Measurements from ENCODE around the gene PLA2G4A. TPM values are rescaled to one million over a fixed set of nuclear protein-coding genes. Genes with fewer than 3 reads are reported as not detected.

The PLA2G4A gene
- total RNA-seq, 4 donors from 2014 or later = 11.0 to 13.8 (median 11.6) TPM

DNA sequence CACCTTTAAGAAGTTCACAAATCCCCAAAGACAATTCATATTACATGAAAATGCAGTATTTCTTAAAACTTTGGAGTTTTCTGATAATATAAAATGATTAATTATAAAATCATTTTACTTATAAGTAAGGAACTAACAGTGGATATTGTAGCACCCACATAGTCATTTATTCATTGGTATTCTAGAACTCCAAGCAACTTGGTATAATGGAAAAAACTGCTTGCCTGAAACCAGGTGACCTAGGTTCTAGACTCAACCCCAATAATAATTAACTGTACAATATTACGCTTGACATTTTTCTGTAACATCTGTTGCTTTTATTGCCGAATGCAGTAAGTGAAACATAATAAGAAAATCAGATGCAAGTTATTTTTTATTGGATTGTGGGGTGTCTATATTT lies 2.4 kb downstream of the PLA2G4A start:
- no peaks in the 10 kb centered on the region for H3K27me3 ChIP-seq
- DNase-seq (ENCODE audit: low spot score in 2 of 2) = no peak
- WGBS = 91% methylated on average over 2 of the region's 2 CpGs
- peaks cover 8% of the 10 kb centered on the region for H3K4me1 ChIP-seq
- no peaks in the 10 kb centered on the region for H3K36me3 ChIP-seq
- H3K9me3 ChIP-seq = no peaks in the 10 kb centered on the region
- TF ChIP-seq EP300 (IDR thresholded peaks at IDR 0.05) (no peak), POLR2AphosphoS5 (IDR thresholded peaks at IDR 0.05) (no peak), POLR2A (IDR thresholded peaks at IDR 0.05) (no peak)
- TF ChIP-seq, protein P1, sequence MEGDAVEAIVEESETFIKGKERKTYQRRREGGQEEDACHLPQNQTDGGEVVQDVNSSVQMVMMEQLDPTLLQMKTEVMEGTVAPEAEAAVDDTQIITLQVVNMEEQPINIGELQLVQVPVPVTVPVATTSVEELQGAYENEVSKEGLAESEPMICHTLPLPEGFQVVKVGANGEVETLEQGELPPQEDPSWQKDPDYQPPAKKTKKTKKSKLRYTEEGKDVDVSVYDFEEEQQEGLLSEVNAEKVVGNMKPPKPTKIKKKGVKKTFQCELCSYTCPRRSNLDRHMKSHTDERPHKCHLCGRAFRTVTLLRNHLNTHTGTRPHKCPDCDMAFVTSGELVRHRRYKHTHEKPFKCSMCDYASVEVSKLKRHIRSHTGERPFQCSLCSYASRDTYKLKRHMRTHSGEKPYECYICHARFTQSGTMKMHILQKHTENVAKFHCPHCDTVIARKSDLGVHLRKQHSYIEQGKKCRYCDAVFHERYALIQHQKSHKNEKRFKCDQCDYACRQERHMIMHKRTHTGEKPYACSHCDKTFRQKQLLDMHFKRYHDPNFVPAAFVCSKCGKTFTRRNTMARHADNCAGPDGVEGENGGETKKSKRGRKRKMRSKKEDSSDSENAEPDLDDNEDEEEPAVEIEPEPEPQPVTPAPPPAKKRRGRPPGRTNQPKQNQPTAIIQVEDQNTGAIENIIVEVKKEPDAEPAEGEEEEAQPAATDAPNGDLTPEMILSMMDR (IDR thresholded peaks at IDR 0.05) = no peak
- no peak overlapping the region for H3K4me3 ChIP-seq
- no peak overlapping the region for H3K27ac ChIP-seq

DNA sequence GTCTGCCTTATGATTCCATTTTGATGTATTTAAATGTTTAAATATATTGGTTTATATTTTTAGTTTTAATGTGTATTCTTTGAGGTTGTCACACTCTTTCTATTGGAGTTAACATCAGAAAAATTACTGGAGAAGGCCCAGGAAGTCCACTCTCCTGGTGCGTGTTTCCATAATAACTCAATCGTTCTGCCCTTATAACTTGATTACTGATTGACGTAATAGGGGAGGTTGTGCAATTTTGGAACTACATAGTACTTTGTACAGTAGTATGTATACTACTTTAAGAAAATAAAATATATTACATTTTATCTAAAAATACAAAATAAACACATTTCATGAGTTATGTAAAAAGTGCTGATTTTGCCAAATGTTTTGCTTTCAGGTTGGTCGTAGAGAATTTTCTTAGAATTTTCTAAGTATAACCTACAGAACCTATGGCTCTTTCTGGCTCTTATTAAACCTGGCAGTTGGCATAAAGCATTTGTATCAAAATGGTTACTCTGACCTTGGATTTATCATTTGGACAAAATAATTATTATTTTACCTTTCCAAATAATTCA lies 5.7 kb downstream of the PLA2G4A start:
- DNase-seq (ENCODE audit: low spot score in 2 of 2) = no peak
- TF ChIP-seq, protein P1 (IDR thresholded peaks at IDR 0.05) = no peak
- TF ChIP-seq EP300 (IDR thresholded peaks at IDR 0.05) = no peak
- no peak for TF ChIP-seq POLR2AphosphoS5 (IDR thresholded peaks at IDR 0.05)
- TF ChIP-seq POLR2A (IDR thresholded peaks at IDR 0.05) = no peak
- no peak overlapping the region for H3K27ac ChIP-seq
- peaks cover 23% of the 10 kb centered on the region for H3K4me1 ChIP-seq
- H3K4me3 ChIP-seq = no peak overlapping the region
- 83% methylated on average over 4 of the region's 4 CpGs for WGBS
- no peaks in the 10 kb centered on the region for H3K36me3 ChIP-seq
- H3K27me3 ChIP-seq = no peaks in the 10 kb centered on the region
- no peaks in the 10 kb centered on the region for H3K9me3 ChIP-seq

DNA sequence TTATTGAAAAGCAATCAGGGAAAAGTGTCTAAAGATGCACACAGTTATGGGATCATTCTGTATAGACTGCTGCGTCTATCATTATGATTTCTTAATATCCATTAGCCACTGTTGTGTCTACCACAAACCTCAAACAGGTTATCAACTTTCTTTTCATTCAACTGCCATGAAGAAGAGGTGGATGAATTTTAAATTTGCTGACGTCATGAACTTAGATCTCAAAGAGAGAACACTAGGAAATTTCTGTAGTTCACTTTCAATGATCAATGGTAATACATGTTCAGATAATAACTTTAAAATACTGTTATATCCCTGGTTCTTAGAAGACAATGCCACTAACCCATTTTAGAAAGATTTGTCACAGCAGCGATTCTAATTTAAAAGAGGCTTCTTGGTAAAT lies 6.7 kb downstream of the PLA2G4A start:
- no peak overlapping the region for H3K4me3 ChIP-seq
- no peaks in the 10 kb centered on the region for H3K36me3 ChIP-seq
- H3K4me1 ChIP-seq = peaks cover 17% of the 10 kb centered on the region
- no peaks in the 10 kb centered on the region for H3K27me3 ChIP-seq
- TF ChIP-seq POLR2A (IDR thresholded peaks at IDR 0.05) (no peak), POLR2AphosphoS5 (IDR thresholded peaks at IDR 0.05) (no peak), EP300 (IDR thresholded peaks at IDR 0.05) (no peak)
- TF ChIP-seq, protein P1 (IDR thresholded peaks at IDR 0.05) = no peak
- no peak overlapping the region for H3K27ac ChIP-seq
- DNase-seq (ENCODE audit: low spot score in 2 of 2) = no peak
- H3K9me3 ChIP-seq = no peaks in the 10 kb centered on the region
- WGBS = 96% methylated on average over 3 of the region's 3 CpGs

DNA sequence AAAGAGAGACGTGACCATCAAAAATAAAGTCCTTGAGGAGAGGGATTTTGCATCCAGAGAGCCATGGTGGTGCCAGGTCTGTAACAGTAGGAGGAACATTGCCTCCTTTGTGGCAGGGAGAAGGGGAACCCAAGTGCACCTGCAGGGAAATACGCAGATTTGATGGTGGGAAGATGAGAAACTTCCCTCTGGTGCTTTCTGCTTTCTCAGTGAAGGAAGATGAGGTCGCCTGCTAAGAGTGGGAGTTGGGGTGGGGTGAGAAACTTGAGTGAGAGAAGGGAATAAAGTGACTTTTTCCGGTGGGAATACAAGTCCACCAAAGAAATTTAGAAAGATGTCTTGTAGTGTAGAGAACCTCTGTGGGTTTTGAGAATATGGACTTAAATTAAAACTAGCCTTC lies 9.1 kb downstream of the PLA2G4A start:
- H3K27me3 ChIP-seq = no peaks in the 10 kb centered on the region

DNA sequence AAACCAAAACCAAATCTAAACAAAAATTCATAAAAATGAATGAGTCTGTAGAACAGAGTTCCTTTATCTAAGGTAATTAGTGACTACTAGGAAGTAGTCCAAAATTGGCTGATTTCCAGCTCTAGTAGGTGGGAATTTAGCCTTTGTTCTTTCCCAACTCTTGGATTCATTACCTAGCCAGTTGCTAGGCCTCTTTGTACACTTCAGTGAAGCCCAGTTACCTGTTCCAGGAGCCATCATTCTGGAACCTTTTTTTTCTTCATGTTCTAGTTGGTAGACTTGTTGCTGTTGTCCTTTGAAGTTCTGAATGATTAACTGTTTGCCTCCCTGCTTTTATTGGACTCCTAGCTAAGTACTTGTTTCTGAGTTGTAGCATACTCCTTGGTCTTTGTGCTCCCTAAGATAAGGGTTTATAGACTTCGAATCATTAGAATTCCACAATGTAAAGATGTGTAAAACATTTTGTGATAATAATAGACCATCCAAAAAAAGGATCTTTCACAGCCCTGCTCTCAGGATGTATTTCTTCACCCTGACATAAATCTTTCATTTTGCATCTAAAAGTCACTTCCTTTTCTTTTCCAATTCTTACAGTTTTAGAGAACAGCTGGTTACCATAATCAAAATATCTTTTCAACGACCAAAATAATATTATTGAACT lies 9.8 kb downstream of the PLA2G4A start:
- H3K36me3 ChIP-seq = no peaks in the 10 kb centered on the region
- 37% methylated on average over 2 of the region's 2 CpGs for WGBS

More for the DNA sequence above, 9.1 kb downstream of the PLA2G4A start:
- no peaks in the 10 kb centered on the region for H3K36me3 ChIP-seq
- no peaks in the 10 kb centered on the region for H3K9me3 ChIP-seq
- no peak overlapping the region for H3K27ac ChIP-seq
- WGBS = 80% methylated on average over 4 of the region's 4 CpGs
- H3K4me3 ChIP-seq = no peak overlapping the region
- TF ChIP-seq, protein P1 (IDR thresholded peaks at IDR 0.05) = no peak
- TF ChIP-seq POLR2A (IDR thresholded peaks at IDR 0.05) (no peak), POLR2AphosphoS5 (IDR thresholded peaks at IDR 0.05) (no peak), EP300 (IDR thresholded peaks at IDR 0.05) (no peak)
- H3K4me1 ChIP-seq = peaks cover 27% of the 10 kb centered on the region
- no peak for DNase-seq (ENCODE audit: low spot score in 2 of 2)

More for the DNA sequence above, 9.8 kb downstream of the PLA2G4A start:
- TF ChIP-seq, protein P1 (IDR thresholded peaks at IDR 0.05) = no peak
- TF ChIP-seq POLR2A (IDR thresholded peaks at IDR 0.05) (no peak), POLR2AphosphoS5 (IDR thresholded peaks at IDR 0.05) (no peak), EP300 (IDR thresholded peaks at IDR 0.05) (no peak)
- Histone ChIP-seq H3K27me3 (no peaks in the 10 kb centered on the region), H3K4me1 (peaks cover 27% of the 10 kb centered on the region), H3K27ac (no peak overlapping the region), H3K9me3 (no peaks in the 10 kb centered on the region), H3K4me3 (no peak overlapping the region)
- no peak for DNase-seq (ENCODE audit: low spot score in 2 of 2)

All from suprapubic skin (tissue), 4 donors.